Stomach smooth muscle (tissue), 2 donors: Measurements from ENCODE around the gene SYTL4.
"Not testable (repeated sequence)": the region's sequence is repeated elsewhere in the genome, so short reads cannot be mapped to it uniquely, and the experiment has no call there.

Experiments used
- H3K27ac ChIP-seq: one replicate; pipeline ENCODE4 v1.7.0; 2013; ENCODE audit warnings: mild to moderate bottlenecking, low read length, inconsistent platforms
- H3K27me3 ChIP-seq, 2 donors: one replicate each; pipeline ENCODE4 v1.7.0; 2013; ENCODE audit warnings: low read length in 2 of 2; ENCODE audit not compliant: insufficient read depth in 2 of 2, control insufficient read depth in 1 of 2
- H3K36me3 ChIP-seq, 2 donors: one replicate each; pipeline ENCODE4 v1.7.0; 2013; ENCODE audit warnings: low read length in 2 of 2; ENCODE audit not compliant: control insufficient read depth in 2 of 2, insufficient read depth in 2 of 2
- H3K4me1 ChIP-seq: one replicate; pipeline ENCODE4 v1.7.0; 2013; ENCODE audit warnings: low read length; ENCODE audit not compliant: control insufficient read depth, insufficient read depth
- H3K4me3 ChIP-seq, 2 donors: one replicate each; pipeline ENCODE4 v1.7.0; 2013; ENCODE audit warnings: low read length in 2 of 2
- H3K9ac ChIP-seq, 2 donors: one replicate each; pipeline ENCODE4 v1.7.0; 2013; ENCODE audit warnings: low read length in 2 of 2, mild to moderate bottlenecking in 1 of 2
- H3K9me3 ChIP-seq, 2 donors: one replicate each; pipeline ENCODE4 v1.7.0; 2013; ENCODE audit warnings: low read length in 2 of 2; ENCODE audit not compliant: control insufficient read depth in 2 of 2
- donor health status: healthy.
- donor health status: Pancreatic carcinoma.

The SYTL4 gene

DNA sequence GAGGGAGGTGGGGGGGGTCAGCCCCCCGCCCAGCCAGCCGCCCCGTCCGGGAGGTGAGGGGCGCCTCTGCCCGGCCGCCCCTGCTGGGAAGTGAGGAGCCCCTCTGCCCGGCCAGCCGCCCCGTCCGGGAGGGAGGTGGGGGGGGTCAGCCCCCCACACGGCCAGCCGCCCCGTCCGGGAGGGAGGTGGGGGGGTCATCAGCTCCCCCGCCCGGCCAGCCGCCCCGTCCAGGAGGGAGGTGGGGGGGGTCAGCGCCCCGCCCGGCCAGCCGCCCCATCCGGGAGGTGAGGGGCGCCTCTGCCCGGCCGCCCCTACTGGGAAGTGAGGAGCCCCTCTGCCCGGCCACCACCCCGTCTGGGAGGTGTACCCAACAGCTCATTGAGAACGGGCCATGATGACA, 7.9 kb downstream of the SYTL4 start:
- not testable (repeated sequence) for H3K4me1 ChIP-seq, H3K27ac ChIP-seq, H3K36me3 ChIP-seq, H3K4me3 ChIP-seq, H3K9ac ChIP-seq, H3K27me3 ChIP-seq, H3K9me3 ChIP-seq

DNA sequence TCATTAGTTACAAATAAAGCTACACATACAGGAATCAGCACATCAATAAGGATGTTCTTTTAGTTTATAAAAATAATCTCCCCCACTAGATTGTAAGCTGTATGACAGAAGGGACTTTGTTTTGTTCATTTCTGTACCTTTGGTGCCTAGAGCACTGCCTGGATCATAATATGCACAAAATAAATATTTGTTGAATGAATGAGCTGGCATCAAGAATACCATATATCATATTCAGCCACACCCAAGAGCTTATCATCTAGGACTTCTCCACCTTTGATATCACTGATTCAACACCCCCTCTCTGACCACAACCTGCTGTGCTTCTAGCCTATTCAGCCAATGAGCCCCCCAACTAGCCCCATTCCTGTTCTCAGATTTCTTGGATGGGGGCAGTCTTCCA, 10.6 kb downstream of the SYTL4 start:
- H3K27me3 ChIP-seq: peaks cover 0 to 3% of the 10 kb centered on the region in 2 donors
- no peaks in the 10 kb centered on the region for H3K9me3 ChIP-seq
- no peak overlapping the region for H3K27ac ChIP-seq

DNA sequence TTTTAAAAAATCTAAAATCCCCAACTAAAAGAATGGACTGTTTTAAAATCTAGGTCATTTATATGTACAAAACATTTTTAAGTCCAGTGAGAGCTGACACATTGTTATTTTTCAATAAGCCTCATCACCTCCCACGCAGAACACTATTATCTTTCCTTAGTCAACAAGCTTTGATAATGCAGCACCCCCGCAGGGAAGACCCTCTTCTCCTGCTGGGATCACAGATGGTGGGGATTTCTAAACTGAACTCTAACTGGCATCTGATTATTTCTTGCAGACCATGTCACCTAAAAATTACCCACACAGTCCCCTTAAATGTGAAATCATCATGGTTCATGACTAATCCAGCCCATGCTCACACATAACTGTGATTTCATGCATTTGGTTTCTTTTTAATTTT, 11.6 kb downstream of the SYTL4 start:
- H3K4me3 ChIP-seq: no peak overlapping the region
- H3K9ac ChIP-seq: no peak overlapping the region
- no peaks in the 10 kb centered on the region for H3K4me1 ChIP-seq
- H3K36me3 ChIP-seq: no peaks in the 10 kb centered on the region
- H3K27me3 ChIP-seq: no peaks in the 10 kb centered on the region
- H3K9me3 ChIP-seq: no peaks in the 10 kb centered on the region
- no peak overlapping the region for H3K27ac ChIP-seq

More for the DNA sequence above, 10.6 kb downstream of the SYTL4 start:
- H3K36me3 ChIP-seq: no peaks in the 10 kb centered on the region
- H3K4me1 ChIP-seq: no peaks in the 10 kb centered on the region
- no peak overlapping the region for H3K9ac ChIP-seq
- no peak overlapping the region for H3K4me3 ChIP-seq

DNA sequence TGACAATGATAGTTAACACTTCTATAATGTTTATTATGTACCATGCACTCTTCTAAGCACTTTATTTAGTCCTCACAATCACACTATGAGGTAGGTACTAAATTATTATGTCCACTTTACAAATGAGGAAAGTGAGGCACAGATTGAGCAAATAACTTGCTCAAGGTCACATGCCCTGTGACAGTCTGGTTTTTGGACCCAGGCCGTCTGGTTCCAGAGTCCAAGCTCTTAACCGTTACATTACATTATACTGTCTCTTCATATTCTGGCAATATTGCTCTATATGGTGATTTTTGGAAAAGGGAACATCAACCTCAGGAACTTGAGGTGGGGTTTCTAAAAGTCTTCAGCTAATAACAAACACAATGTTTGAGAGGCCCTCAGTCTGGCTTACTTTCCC, 12.8 kb downstream of the SYTL4 start:
- no peaks in the 10 kb centered on the region for H3K9me3 ChIP-seq
- H3K36me3 ChIP-seq: no peaks in the 10 kb centered on the region
- no peak overlapping the region for H3K4me3 ChIP-seq
- H3K27ac ChIP-seq: no peak overlapping the region
- no peak overlapping the region for H3K9ac ChIP-seq
- H3K4me1 ChIP-seq: no peaks in the 10 kb centered on the region
- H3K27me3 ChIP-seq: no peaks in the 10 kb centered on the region

DNA sequence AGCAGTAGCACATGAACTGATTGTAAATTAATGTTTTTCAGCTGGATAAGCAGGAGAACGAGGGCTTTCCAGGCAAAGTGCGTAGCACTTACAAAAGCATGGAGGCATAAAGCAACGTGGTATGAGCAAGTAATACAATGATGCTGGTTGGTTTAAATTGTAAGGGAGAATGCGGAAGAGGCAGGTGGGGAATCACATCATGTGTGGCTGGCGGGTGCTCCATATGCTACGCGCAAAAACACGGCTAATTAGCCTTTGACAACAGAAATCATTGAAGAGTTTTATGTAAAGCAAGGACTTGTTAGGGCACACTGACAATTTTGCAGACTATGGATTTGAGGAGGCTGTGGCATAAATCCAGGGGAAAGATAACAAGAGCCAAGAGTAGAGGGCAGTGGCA, 14.6 kb downstream of the SYTL4 start:
- no peaks in the 10 kb centered on the region for H3K27me3 ChIP-seq
- no peaks in the 10 kb centered on the region for H3K4me1 ChIP-seq
- no peak overlapping the region for H3K9ac ChIP-seq
- no peaks in the 10 kb centered on the region for H3K36me3 ChIP-seq
- no peaks in the 10 kb centered on the region for H3K9me3 ChIP-seq
- no peak overlapping the region for H3K4me3 ChIP-seq
- H3K27ac ChIP-seq: no peak overlapping the region

DNA sequence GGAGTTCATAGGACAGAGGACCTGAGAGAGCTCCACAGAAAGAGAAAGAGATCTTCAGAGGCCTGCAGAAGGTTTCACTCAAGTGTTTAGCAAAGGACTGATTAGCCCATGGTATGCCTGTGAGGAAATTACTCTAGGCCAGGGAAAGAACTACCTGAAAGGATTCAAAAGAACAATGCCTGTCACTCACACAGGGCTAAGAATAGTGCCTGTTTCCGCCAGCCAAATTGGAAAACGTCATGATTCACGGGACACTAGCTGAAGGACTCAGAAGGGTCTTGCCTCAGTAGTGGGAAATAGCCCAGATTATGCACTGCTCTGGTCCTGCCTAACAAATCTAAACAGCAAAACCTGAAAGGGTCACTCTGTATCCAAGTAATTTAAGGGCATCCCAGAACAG, 21.1 kb downstream of the SYTL4 start:
- no peak overlapping the region for H3K4me3 ChIP-seq
- no peak overlapping the region for H3K27ac ChIP-seq
- H3K4me1 ChIP-seq: no peaks in the 10 kb centered on the region
- no peaks in the 10 kb centered on the region for H3K36me3 ChIP-seq
- no peaks in the 10 kb centered on the region for H3K9me3 ChIP-seq
- H3K9ac ChIP-seq: no peak overlapping the region
- H3K27me3 ChIP-seq: no peaks in the 10 kb centered on the region

DNA sequence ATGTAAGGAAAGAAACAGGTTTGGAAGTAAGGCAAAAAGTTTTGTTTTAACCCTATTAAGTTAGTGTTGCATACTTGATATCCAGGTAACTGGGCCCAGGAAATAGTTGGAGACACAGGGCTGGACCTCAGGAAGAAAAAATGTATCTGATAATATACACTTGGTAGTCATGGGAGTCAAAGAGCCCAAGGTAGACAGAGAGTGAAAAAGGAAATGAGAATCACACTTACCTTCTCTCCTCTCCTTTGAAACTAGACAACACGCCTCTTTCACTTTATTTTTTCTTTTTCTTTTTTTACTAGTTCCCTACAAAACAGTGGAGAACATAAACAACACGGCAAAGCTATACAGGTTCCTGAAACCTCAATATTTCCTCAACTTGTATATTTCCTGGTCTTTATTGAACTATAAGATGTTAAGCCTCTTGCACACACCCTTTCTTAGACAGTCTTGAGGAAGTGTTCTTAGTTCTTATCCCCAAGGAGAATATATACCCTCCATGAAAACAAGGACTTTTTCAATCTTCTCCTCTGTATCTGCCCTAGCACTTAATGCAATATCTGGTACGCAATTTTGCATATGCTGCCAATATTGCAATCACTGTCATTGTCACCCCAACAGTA, 27.2 kb downstream of the SYTL4 start:
- peaks cover 0 to 8% of the 10 kb centered on the region in 2 donors for H3K27me3 ChIP-seq
- H3K36me3 ChIP-seq: peaks cover 0 to 6% of the 10 kb centered on the region in 2 donors
- H3K9ac ChIP-seq: no peak overlapping the region
- no peaks in the 10 kb centered on the region for H3K4me1 ChIP-seq
- no peak overlapping the region for H3K27ac ChIP-seq
- no peak overlapping the region for H3K4me3 ChIP-seq
- H3K9me3 ChIP-seq: peaks cover 0 to 2% of the 10 kb centered on the region in 2 donors

DNA sequence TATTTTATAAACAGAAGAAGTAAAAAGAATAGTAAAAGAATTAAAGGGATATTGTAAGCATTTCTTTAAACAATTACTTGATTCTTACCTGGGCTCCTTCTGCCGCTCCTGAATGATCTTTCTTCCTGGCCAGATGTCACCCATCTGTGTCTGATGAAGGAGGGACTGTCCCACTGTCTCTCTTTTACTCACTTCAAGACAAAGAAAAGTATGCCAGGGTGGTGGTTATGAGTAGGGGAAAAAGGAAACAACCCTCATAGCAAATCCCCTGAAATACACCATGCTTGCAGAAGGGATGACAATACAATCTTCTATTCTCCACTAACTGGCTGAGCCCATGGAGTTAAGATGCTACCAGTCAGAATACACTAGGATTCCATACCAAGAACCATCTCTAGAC, 31.1 kb downstream of the SYTL4 start:
- Histone ChIP-seq H3K9ac (no peak overlapping the region), H3K27me3 (peaks cover 0 to 8% of the 10 kb centered on the region in 2 donors), H3K4me3 (no peak overlapping the region), H3K9me3 (peaks cover 0 to 2% of the 10 kb centered on the region in 2 donors), H3K4me1 (no peaks in the 10 kb centered on the region), H3K36me3 (peaks cover 0 to 6% of the 10 kb centered on the region in 2 donors), H3K27ac (no peak overlapping the region)

DNA sequence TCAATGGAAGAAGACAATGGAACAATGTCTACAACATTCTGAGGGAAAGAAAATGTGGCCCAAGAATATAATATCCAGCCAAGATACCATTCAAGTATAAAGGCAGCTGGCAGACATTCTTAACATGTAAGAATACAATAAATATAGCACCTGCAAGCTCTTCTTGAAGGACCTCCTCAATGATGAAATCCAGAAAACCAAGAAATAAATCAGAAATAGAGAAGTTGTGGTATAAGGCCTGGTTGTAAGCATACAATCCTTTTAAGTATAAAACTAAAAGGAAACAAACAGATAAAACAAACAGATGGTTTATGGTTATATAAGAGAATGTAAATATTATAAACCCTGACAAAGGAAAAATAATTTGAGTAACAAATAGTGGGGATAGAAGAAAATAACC, 33.4 kb downstream of the SYTL4 start:
- H3K27me3 ChIP-seq: peaks cover 0 to 8% of the 10 kb centered on the region in 2 donors
- no peak overlapping the region for H3K27ac ChIP-seq
- H3K4me3 ChIP-seq: no peak overlapping the region
- no peaks in the 10 kb centered on the region for H3K4me1 ChIP-seq
- H3K36me3 ChIP-seq: peaks cover 0 to 6% of the 10 kb centered on the region in 2 donors
- H3K9me3 ChIP-seq: peaks cover 0 to 2% of the 10 kb centered on the region in 2 donors
- no peak overlapping the region for H3K9ac ChIP-seq

DNA sequence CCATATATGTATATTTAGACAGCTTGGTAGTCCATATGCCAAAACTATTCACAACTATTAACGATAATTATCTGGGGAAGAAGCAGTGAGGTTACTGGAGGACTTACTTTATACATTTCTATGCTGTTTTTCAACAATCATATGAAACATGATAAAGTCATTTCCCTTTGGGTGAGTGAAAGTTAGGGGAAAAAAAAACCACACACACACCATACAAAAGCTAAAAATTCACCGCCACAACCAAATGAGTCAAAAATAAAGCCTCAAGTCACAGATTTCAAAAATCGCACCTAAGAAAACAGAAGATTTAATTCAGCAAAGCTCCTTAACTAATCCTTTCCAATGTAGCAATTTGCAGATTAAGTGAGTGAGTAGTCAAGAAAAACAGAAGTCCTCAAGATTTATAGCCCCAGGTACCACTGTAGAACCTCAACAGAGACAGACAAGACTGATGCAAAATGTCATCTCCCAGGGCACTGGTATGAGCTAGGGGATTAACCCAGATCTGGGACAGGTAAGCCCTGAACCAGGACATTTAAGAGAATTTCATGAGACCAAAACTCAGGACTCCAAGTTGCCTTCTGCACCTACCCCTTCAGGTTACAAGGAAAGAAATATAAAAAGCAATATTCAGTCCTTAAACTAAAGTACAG, 35.1 kb downstream of the SYTL4 start:
- Histone ChIP-seq H3K9me3 (no peaks in the 10 kb centered on the region), H3K4me1 (no peaks in the 10 kb centered on the region), H3K9ac (no peak overlapping the region), H3K4me3 (no peak overlapping the region), H3K36me3 (peaks cover 0 to 6% of the 10 kb centered on the region in 2 donors), H3K27me3 (peaks cover 0 to 3% of the 10 kb centered on the region in 2 donors), H3K27ac (no peak overlapping the region)

DNA sequence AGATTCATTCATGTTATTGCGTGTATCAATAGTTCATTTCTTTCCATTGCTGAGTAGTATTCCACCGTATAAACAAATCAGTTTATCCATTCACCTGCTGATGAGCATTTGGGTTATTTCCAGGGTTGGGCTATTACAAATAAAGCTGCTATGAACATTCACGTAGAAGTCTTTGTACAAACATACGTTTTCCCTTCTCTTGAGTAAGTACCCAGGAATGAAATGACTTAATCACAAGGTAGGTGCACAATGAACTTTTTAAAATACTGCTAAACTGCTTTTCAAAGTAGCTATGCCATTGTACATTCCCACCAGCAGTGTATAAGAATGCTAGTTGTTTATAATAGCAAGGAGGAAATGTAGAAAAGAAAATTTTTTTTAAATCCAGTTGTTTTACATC, 35.9 kb downstream of the SYTL4 start:
- peaks cover 0 to 3% of the 10 kb centered on the region in 2 donors for H3K36me3 ChIP-seq
- peaks cover 0 to 2% of the 10 kb centered on the region in 2 donors for H3K27me3 ChIP-seq
- no peaks in the 10 kb centered on the region for H3K9me3 ChIP-seq
- H3K27ac ChIP-seq: no peak overlapping the region
- H3K9ac ChIP-seq: no peak overlapping the region
- H3K4me3 ChIP-seq: no peak overlapping the region
- no peaks in the 10 kb centered on the region for H3K4me1 ChIP-seq
